Measurements from ENCODE around the gene GDPGP1.

Gene GDPGP1

GRCh38 chr15:90214553-90215196 lies 19.3 kb upstream of the GDPGP1 start:
- no peak overlapping the region for H3K9ac ChIP-seq (ENCODE audit: low read depth, low read length)
- no peaks in the 10 kb centered on the region for H3K27me3 ChIP-seq (ENCODE audit: control insufficient read depth, insufficient read depth, low read length)
- H3K4me3 ChIP-seq (ENCODE audit: low read depth, low read length): no peak overlapping the region
- peaks cover 12% of the 10 kb centered on the region for H3K36me3 ChIP-seq (ENCODE audit: control insufficient read depth, insufficient read depth, low read length)
- H3K9me3 ChIP-seq (ENCODE audit: control insufficient read depth, insufficient read depth, low read length): no peaks in the 10 kb centered on the region
- H3K4me1 ChIP-seq (ENCODE audit: control insufficient read depth, insufficient read depth, low read length): peaks cover 4% of the 10 kb centered on the region; the same call in 1 of the 2 replicates
- H3K27ac ChIP-seq (ENCODE audit: low read depth, low read length): no peak overlapping the region

- no peaks in the 10 kb centered on the region for H3K27me3 ChIP-seq (ENCODE audit: control insufficient read depth, insufficient read depth, low read length)
- no peaks in the 10 kb centered on the region for H3K9me3 ChIP-seq (ENCODE audit: control insufficient read depth, insufficient read depth, low read length)
- peaks cover 4% of the 10 kb centered on the region; the same call in 1 of the 2 replicates for H3K4me1 ChIP-seq (ENCODE audit: control insufficient read depth, insufficient read depth, low read length)
- no peak overlapping the region for H3K4me3 ChIP-seq (ENCODE audit: low read depth, low read length)
- H3K36me3 ChIP-seq (ENCODE audit: control insufficient read depth, insufficient read depth, low read length): peaks cover 16% of the 10 kb centered on the region; the same call in 1 of the 2 replicates
- H3K9ac ChIP-seq (ENCODE audit: low read depth, low read length): no peak overlapping the region
- no peak overlapping the region for H3K27ac ChIP-seq (ENCODE audit: low read depth, low read length)
Measured at GRCh38 chr15:90217671-90218394, 16.2 kb upstream of the GDPGP1 start.

GRCh38 chr15:90219421-90220141 lies 14.4 kb upstream of the GDPGP1 start:
- H3K4me3 ChIP-seq (ENCODE audit: low read depth, low read length): no peak overlapping the region
- peaks cover 33% of the 10 kb centered on the region for H3K36me3 ChIP-seq (ENCODE audit: control insufficient read depth, insufficient read depth, low read length)
- H3K27me3 ChIP-seq (ENCODE audit: control insufficient read depth, insufficient read depth, low read length): no peaks in the 10 kb centered on the region
- no peak overlapping the region for H3K27ac ChIP-seq (ENCODE audit: low read depth, low read length)
- H3K4me1 ChIP-seq (ENCODE audit: control insufficient read depth, insufficient read depth, low read length): peaks cover 4% of the 10 kb centered on the region; the same call in 1 of the 2 replicates
- H3K9me3 ChIP-seq (ENCODE audit: control insufficient read depth, insufficient read depth, low read length): no peaks in the 10 kb centered on the region
- no peak overlapping the region for H3K9ac ChIP-seq (ENCODE audit: low read depth, low read length)

GRCh38 chr15:90221246-90221900 lies 12.6 kb upstream of the GDPGP1 start:
- H3K36me3 ChIP-seq (ENCODE audit: control insufficient read depth, insufficient read depth, low read length): peaks cover 46% of the 10 kb centered on the region
- no peaks in the 10 kb centered on the region for H3K27me3 ChIP-seq (ENCODE audit: control insufficient read depth, insufficient read depth, low read length)
- H3K4me1 ChIP-seq (ENCODE audit: control insufficient read depth, insufficient read depth, low read length): peaks cover 4% of the 10 kb centered on the region; the same call in 1 of the 2 replicates
- H3K27ac ChIP-seq (ENCODE audit: low read depth, low read length): no peak overlapping the region
- no peaks in the 10 kb centered on the region for H3K9me3 ChIP-seq (ENCODE audit: control insufficient read depth, insufficient read depth, low read length)
- no peak overlapping the region for H3K4me3 ChIP-seq (ENCODE audit: low read depth, low read length)
- H3K9ac ChIP-seq (ENCODE audit: low read depth, low read length): no peak overlapping the region

GRCh38 chr15:90222547-90222946 lies 11.5 kb upstream of the GDPGP1 start:
- peaks cover 52% of the 10 kb centered on the region for H3K36me3 ChIP-seq (ENCODE audit: control insufficient read depth, insufficient read depth, low read length)
- no peak overlapping the region for H3K27ac ChIP-seq (ENCODE audit: low read depth, low read length)
- no peaks in the 10 kb centered on the region for H3K9me3 ChIP-seq (ENCODE audit: control insufficient read depth, insufficient read depth, low read length)
- H3K27me3 ChIP-seq (ENCODE audit: control insufficient read depth, insufficient read depth, low read length): no peaks in the 10 kb centered on the region
- no peak overlapping the region for H3K4me3 ChIP-seq (ENCODE audit: low read depth, low read length)
- peaks cover 4% of the 10 kb centered on the region; the same call in 1 of the 2 replicates for H3K4me1 ChIP-seq (ENCODE audit: control insufficient read depth, insufficient read depth, low read length)
- no peak overlapping the region for H3K9ac ChIP-seq (ENCODE audit: low read depth, low read length)

- Histone ChIP-seq H3K9me3 (ENCODE audit: control insufficient read depth, insufficient read depth, low read length) (no peaks in the 10 kb centered on the region), H3K4me3 (ENCODE audit: low read depth, low read length) (no peak overlapping the region), H3K4me1 (ENCODE audit: control insufficient read depth, insufficient read depth, low read length) (peaks cover 4% of the 10 kb centered on the region; the same call in 1 of the 2 replicates), H3K27me3 (ENCODE audit: control insufficient read depth, insufficient read depth, low read length) (no peaks in the 10 kb centered on the region), H3K36me3 (ENCODE audit: control insufficient read depth, insufficient read depth, low read length) (peaks cover 61% of the 10 kb centered on the region), H3K9ac (ENCODE audit: low read depth, low read length) (no peak overlapping the region), H3K27ac (ENCODE audit: low read depth, low read length) (no peak overlapping the region)
Measured at GRCh38 chr15:90223441-90224165, 10.4 kb upstream of the GDPGP1 start.

- Histone ChIP-seq H3K9me3 (ENCODE audit: control insufficient read depth, insufficient read depth, low read length) (no peaks in the 10 kb centered on the region), H3K9ac (ENCODE audit: low read depth, low read length) (no peak overlapping the region), H3K27ac (ENCODE audit: low read depth, low read length) (no peak overlapping the region), H3K4me1 (ENCODE audit: control insufficient read depth, insufficient read depth, low read length) (no peaks in the 10 kb centered on the region), H3K27me3 (ENCODE audit: control insufficient read depth, insufficient read depth, low read length) (no peaks in the 10 kb centered on the region), H3K36me3 (ENCODE audit: control insufficient read depth, insufficient read depth, low read length) (peaks cover 75% of the 10 kb centered on the region), H3K4me3 (ENCODE audit: low read depth, low read length) (no peak overlapping the region)
Measured at GRCh38 chr15:90225047-90225446, 9.0 kb upstream of the GDPGP1 start.

- Histone ChIP-seq H3K4me1 (ENCODE audit: control insufficient read depth, insufficient read depth, low read length) (no peaks in the 10 kb centered on the region), H3K9ac (ENCODE audit: low read depth, low read length) (no peak overlapping the region), H3K27ac (ENCODE audit: low read depth, low read length) (no peak overlapping the region), H3K4me3 (ENCODE audit: low read depth, low read length) (no peak overlapping the region), H3K36me3 (ENCODE audit: control insufficient read depth, insufficient read depth, low read length) (peaks cover 77% of the 10 kb centered on the region), H3K27me3 (ENCODE audit: control insufficient read depth, insufficient read depth, low read length) (no peaks in the 10 kb centered on the region), H3K9me3 (ENCODE audit: control insufficient read depth, insufficient read depth, low read length) (no peaks in the 10 kb centered on the region)
Measured at GRCh38 chr15:90225504-90226234, 8.3 kb upstream of the GDPGP1 start.

- no peak overlapping the region for H3K9ac ChIP-seq (ENCODE audit: low read depth, low read length)
- peaks cover 78% of the 10 kb centered on the region for H3K36me3 ChIP-seq (ENCODE audit: control insufficient read depth, insufficient read depth, low read length)
- H3K27ac ChIP-seq (ENCODE audit: low read depth, low read length): no peak overlapping the region
- H3K4me1 ChIP-seq (ENCODE audit: control insufficient read depth, insufficient read depth, low read length): no peaks in the 10 kb centered on the region
- H3K4me3 ChIP-seq (ENCODE audit: low read depth, low read length): no peak overlapping the region
- no peaks in the 10 kb centered on the region for H3K9me3 ChIP-seq (ENCODE audit: control insufficient read depth, insufficient read depth, low read length)
- H3K27me3 ChIP-seq (ENCODE audit: control insufficient read depth, insufficient read depth, low read length): no peaks in the 10 kb centered on the region
Measured at GRCh38 chr15:90227336-90227735, 6.7 kb upstream of the GDPGP1 start.

Data from HUES48 (cell line).